Body of pancreas (tissue), 4 donors: ENCODE data around the gene TNFRSF8.

Experiments
- POLR2A ChIP-seq, 3 donors: fragments of 450-650 bp; IDR thresholded peaks; one replicate each; pipeline ENCODE4 v1.6.1; 2016; ENCODE audit warnings: antibody characterized with exemption in 3 of 3, mild to moderate bottlenecking in 2 of 3
- TF ChIP-seq, protein P1 (sequence below), 7 experiments: fragments of 450-650 bp in 4 of 7; fragments of 200-600 bp in 3 of 7; sonication (generic) in 3 of 7; IDR thresholded peaks; one replicate each; pipeline ENCODE4 v1.5.1; 2016 to 2019; ENCODE audit warnings: antibody characterized with exemption in 7 of 7

DNA sequence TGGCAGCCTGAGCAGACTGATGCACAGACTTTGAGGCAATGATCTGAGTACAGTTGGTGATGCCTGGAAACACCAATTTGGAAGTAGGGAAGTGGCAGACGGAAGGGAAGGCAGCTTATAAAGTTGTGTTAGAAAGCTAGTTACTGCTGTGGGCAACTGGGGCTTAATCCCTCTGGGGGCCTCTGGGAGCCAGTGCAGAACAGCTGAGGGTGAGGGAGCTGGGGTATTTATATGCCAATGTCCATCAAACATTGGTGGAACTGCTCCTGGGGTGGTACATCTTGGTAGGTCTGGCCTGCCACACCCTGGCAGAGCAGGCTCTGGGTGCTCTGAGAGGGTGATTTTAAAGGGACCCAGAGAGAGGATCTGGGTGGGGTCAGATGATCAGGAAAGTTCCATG is 28.1 kb downstream of the TNFRSF8 start:
- TF ChIP-seq, protein P1, sequence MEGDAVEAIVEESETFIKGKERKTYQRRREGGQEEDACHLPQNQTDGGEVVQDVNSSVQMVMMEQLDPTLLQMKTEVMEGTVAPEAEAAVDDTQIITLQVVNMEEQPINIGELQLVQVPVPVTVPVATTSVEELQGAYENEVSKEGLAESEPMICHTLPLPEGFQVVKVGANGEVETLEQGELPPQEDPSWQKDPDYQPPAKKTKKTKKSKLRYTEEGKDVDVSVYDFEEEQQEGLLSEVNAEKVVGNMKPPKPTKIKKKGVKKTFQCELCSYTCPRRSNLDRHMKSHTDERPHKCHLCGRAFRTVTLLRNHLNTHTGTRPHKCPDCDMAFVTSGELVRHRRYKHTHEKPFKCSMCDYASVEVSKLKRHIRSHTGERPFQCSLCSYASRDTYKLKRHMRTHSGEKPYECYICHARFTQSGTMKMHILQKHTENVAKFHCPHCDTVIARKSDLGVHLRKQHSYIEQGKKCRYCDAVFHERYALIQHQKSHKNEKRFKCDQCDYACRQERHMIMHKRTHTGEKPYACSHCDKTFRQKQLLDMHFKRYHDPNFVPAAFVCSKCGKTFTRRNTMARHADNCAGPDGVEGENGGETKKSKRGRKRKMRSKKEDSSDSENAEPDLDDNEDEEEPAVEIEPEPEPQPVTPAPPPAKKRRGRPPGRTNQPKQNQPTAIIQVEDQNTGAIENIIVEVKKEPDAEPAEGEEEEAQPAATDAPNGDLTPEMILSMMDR (IDR thresholded peaks at IDR 0.05): no peak
- no peak for TF ChIP-seq POLR2A (IDR thresholded peaks at IDR 0.05)
